ENCODE measurements around the gene GORASP2.
A peak's percentile ranks its signal among the peaks of the same experiment; 100 is the strongest.

Gene GORASP2

GRCh38 chr2:170922634-170923494, 6.2 kb upstream of the GORASP2 start:
- no peak for DNase-seq (ENCODE audit: low read depth in 2 of 2, low spot score in 1 of 2)

GRCh38 chr2:170923799-170924198, 5.3 kb upstream of the GORASP2 start:
- no peak for DNase-seq (ENCODE audit: low read depth in 2 of 2, low spot score in 1 of 2)

GRCh38 chr2:170924969-170925368, 4.1 kb upstream of the GORASP2 start:
- no peak for DNase-seq (ENCODE audit: low read depth in 2 of 2, low spot score in 1 of 2)

- DNase-seq (ENCODE audit: low read depth in 2 of 2, low spot score in 1 of 2) = no peak
Observed at GRCh38 chr2:170925923-170926322, 3.1 kb upstream of the GORASP2 start.

- no peak for DNase-seq (ENCODE audit: low read depth in 2 of 2, low spot score in 1 of 2)
Observed at GRCh38 chr2:170926743-170927297, 2.2 kb upstream of the GORASP2 start.

GRCh38 chr2:170928036-170928823, 823 bp upstream of the GORASP2 start:
- no peak for DNase-seq (ENCODE audit: low read depth in 2 of 2, low spot score in 1 of 2)

- no peak for DNase-seq (ENCODE audit: low read depth in 2 of 2, low spot score in 1 of 2)
Observed at GRCh38 chr2:170929686-170930050, 615 bp downstream of the GORASP2 start.

- peak; percentile 14 to 21 for DNase-seq (ENCODE audit: low read depth in 2 of 2, low spot score in 1 of 2)
Observed at GRCh38 chr2:170930131-170930990, 1.3 kb downstream of the GORASP2 start.

- DNase-seq (ENCODE audit: low read depth in 2 of 2, low spot score in 1 of 2) = no peak
Observed at GRCh38 chr2:170930991-170931266, 1.9 kb downstream of the GORASP2 start.

GRCh38 chr2:170932166-170932565, 3.1 kb downstream of the GORASP2 start:
- DNase-seq (ENCODE audit: low read depth in 2 of 2, low spot score in 1 of 2) = no peak

- DNase-seq (ENCODE audit: low read depth in 2 of 2, low spot score in 1 of 2) = no peak
Observed at GRCh38 chr2:170932948-170933347, 3.9 kb downstream of the GORASP2 start.

GRCh38 chr2:170937709-170938379, 8.8 kb downstream of the GORASP2 start:
- no peak for DNase-seq (ENCODE audit: low read depth in 2 of 2, low spot score in 1 of 2)

GRCh38 chr2:170940066-170940465, 11.0 kb downstream of the GORASP2 start:
- no peak for DNase-seq (ENCODE audit: low read depth in 2 of 2, low spot score in 1 of 2)

GRCh38 chr2:170942615-170943014, 13.6 kb downstream of the GORASP2 start:
- DNase-seq (ENCODE audit: low read depth in 2 of 2, low spot score in 1 of 2) = no peak

GRCh38 chr2:170943041-170943440, 14.0 kb downstream of the GORASP2 start:
- no peak for DNase-seq (ENCODE audit: low read depth in 2 of 2, low spot score in 1 of 2)

- no peak for DNase-seq (ENCODE audit: low read depth in 2 of 2, low spot score in 1 of 2)
Observed at GRCh38 chr2:170943596-170943995, 14.5 kb downstream of the GORASP2 start.

GRCh38 chr2:170944545-170944944, 15.5 kb downstream of the GORASP2 start:
- no peak for DNase-seq (ENCODE audit: low read depth in 2 of 2, low spot score in 1 of 2)

- no peak for DNase-seq (ENCODE audit: low read depth in 2 of 2, low spot score in 1 of 2)
Observed at GRCh38 chr2:170949415-170949814, 20.4 kb downstream of the GORASP2 start.

- no peak for DNase-seq (ENCODE audit: low read depth in 2 of 2, low spot score in 1 of 2)
Observed at GRCh38 chr2:170950221-170950761, 21.2 kb downstream of the GORASP2 start.

- DNase-seq (ENCODE audit: low read depth in 2 of 2, low spot score in 1 of 2) = no peak
Observed at GRCh38 chr2:170953941-170954340, 24.9 kb downstream of the GORASP2 start.

Measured in stimulated activated CD8-positive, alpha-beta memory T cell treated with anti-CD3 and anti-CD28 coated beads, Interleukin-4, amount 100 ng/mL, for 4 hours (primary cell).